MCF 10A (cell line): ENCODE measurements around the gene AQP3. TPM values are rescaled to one million over a fixed set of nuclear protein-coding genes. Genes with fewer than 3 reads are reported as not detected.
A peak's percentile ranks its signal among the peaks of the same experiment; 100 is the strongest.

ENCODE experiments used
- BruUV-seq: library from RNA; stranded (reverse); fragments of 400-500 nt; replicated peaks from 2 replicates; lab custom pipeline; 2021; lab: Mats Ljungman, UMichigan
- CTCF ChIA-PET: fragments of 300-600 bp; sonication (Branson Sonifier 250); formaldehyde crosslinking; extraction: SDS; loops from one replicate; lab custom pipeline; 2021; ENCODE audit warnings: antibody characterized with exemption, inconsistent platforms; lab: Yijun Ruan, JAX
- POLR2A ChIA-PET: fragments of 300-600, 350-650 bp; sonication (Branson Sonifier 250); formaldehyde crosslinking; extraction: SDS; loops from one replicate; lab custom pipeline; 2020; ENCODE audit warnings: antibody characterized with exemption, inconsistent platforms; lab: Yijun Ruan, JAX
- DNase-seq: peaks from one replicate; pipeline ENCODE4 v3.0.0-alpha.2; 2018; ENCODE audit not compliant: unreplicated experiment
- H3K27ac Mint-ChIP-seq: one replicate; pipeline ENCODE4 v1.8.0; 2022; ENCODE audit warnings: mild to moderate bottlenecking, low read depth, mixed read lengths; ENCODE audit not compliant: unreplicated experiment
- H3K27me3 Mint-ChIP-seq: one replicate; pipeline ENCODE4 v1.8.0; 2022; ENCODE audit warnings: mixed read lengths; ENCODE audit not compliant: insufficient read depth, unreplicated experiment
- H3K36me3 Mint-ChIP-seq: one replicate; pipeline ENCODE4 v1.8.0; 2022; ENCODE audit warnings: mild to moderate bottlenecking, moderate library complexity, mixed read lengths; ENCODE audit not compliant: insufficient read depth, unreplicated experiment
- H3K4me1 Mint-ChIP-seq: one replicate; pipeline ENCODE4 v1.8.0; 2022; ENCODE audit warnings: mixed read lengths; ENCODE audit not compliant: insufficient read depth, unreplicated experiment
- H3K4me3 Mint-ChIP-seq: one replicate; pipeline ENCODE4 v1.8.0; 2022; ENCODE audit warnings: mild to moderate bottlenecking, moderate library complexity, mixed read lengths; ENCODE audit not compliant: unreplicated experiment
- H3K9me3 Mint-ChIP-seq: one replicate; pipeline ENCODE4 v1.8.0; 2022; ENCODE audit warnings: mixed read lengths; ENCODE audit not compliant: unreplicated experiment
- intact Hi-C: fragments of 100-400 bp; cut with micrococcal nuclease; formaldehyde crosslinking; loops from 2 replicates; pipeline ENCODE4 v1.14.1; 2022
- total RNA-seq: library from RNA; stranded (reverse); gene quantifications from 2 replicates; pipeline ENCODE4 v1.2.3, GENCODE V29; 2022
- TF ChIP-seq, protein P1 (sequence below): fragments of 200-600 bp; IDR thresholded peaks from one replicate; pipeline ENCODE4 v1.8.0; 2022; ENCODE audit warnings: antibody characterized with exemption, mild to moderate bottlenecking; ENCODE audit not compliant: unreplicated experiment

The AQP3 gene
- total RNA-seq, 1 experiment from 2014 or later, result 0.89 TPM

DNA sequence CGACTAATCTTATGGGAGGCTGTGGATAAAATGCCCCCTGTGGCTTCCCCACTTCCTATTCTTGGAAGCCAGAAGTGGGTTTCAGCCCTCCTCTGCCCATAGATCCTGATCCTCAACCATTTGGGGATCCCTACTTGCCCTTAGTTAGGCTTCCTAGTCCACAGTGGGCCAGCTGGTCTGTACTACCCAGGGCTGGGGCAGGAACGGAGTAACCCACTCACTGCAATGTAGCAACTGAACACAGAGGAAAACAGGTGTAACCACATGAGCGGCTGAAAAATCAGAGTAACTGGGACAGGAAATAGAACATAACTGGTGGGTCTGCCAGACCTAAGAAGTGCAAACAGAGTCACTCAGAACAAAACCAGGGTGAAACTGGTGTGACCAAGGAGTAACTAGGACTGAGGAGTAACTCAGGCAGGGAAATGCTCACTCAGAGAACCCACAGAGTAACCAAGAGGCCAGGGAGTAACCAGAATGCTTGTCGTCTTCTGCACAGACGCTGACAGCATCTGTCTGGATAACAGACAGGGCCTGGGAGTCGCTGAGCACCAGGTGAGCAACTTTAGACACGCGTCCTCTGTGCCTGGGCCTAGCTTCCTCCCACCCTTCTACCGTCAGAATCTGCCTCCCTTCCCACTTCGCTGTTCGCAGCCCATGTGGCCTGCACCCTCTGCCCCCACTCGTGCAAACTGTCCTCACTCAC lies 1.0 kb downstream of the AQP3 start:
- peak overlapping the region; percentile 67 for H3K4me3 Mint-ChIP-seq
- H3K36me3 Mint-ChIP-seq, result peaks cover 6% of the 10 kb centered on the region
- BruUV-seq, result no TSS peak
- peak overlapping the region; percentile 47 for H3K27ac Mint-ChIP-seq
- DNase-seq, result no peak
- intact Hi-C loops, result no loop called here
- TF ChIP-seq, protein P1, sequence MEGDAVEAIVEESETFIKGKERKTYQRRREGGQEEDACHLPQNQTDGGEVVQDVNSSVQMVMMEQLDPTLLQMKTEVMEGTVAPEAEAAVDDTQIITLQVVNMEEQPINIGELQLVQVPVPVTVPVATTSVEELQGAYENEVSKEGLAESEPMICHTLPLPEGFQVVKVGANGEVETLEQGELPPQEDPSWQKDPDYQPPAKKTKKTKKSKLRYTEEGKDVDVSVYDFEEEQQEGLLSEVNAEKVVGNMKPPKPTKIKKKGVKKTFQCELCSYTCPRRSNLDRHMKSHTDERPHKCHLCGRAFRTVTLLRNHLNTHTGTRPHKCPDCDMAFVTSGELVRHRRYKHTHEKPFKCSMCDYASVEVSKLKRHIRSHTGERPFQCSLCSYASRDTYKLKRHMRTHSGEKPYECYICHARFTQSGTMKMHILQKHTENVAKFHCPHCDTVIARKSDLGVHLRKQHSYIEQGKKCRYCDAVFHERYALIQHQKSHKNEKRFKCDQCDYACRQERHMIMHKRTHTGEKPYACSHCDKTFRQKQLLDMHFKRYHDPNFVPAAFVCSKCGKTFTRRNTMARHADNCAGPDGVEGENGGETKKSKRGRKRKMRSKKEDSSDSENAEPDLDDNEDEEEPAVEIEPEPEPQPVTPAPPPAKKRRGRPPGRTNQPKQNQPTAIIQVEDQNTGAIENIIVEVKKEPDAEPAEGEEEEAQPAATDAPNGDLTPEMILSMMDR, result no peak
- ChIA-PET CTCF (interaction anchor here (1.2 to 2.7 kb wide), 4 partner anchors 16 to 72 kb away, joined by 3 to 14 read pairs (median 8); no protein-coding TSS in a partner anchor), POLR2A (interaction anchor here (1.6 kb wide), 1 partner anchor 39 kb away, joined by 4 read pairs; no protein-coding TSS in a partner anchor)
- H3K4me1 Mint-ChIP-seq, result peaks cover 42% of the 10 kb centered on the region
- no peaks in the 10 kb centered on the region for H3K9me3 Mint-ChIP-seq
- H3K27me3 Mint-ChIP-seq, result no peaks in the 10 kb centered on the region

DNA sequence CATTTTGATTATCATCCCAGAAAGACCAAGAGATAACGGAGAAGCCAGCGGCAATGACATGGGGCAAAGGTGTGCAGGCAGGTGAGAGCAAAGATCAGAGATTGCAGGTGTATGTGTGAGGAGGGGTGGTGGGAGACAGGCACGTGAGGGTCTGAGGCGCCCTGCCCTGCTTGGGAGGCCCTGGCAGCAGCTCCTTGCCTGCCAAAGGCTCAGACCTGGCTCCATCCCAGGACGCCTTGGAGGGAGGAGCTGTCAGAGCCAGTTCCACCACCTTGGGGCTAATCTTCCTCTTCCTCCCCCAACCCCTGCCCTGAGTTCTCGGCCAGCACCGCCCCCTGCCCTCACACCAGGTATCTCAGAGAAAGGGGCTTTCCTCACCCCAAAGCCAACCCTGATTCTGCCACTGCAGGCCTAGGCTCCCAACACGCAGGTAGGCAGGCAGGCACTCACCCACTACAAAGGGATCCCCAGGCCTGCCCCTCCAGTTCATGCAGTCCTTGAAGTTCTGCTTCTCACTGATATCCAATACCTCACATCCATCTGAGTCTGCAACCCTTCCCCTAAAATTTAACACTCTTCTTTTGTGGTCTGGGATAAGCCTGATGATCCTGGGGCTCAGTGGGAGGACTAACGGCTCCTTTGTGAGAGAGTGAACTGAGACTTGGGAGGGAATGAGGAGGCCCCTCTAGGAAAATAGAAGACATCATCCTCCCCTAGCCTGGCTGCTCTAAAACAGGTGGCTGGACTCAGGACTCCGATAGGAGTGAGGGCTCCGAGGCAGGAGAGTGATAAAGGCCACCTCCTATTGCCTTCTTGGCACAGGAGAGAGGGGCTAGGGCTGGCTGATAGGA lies 1.8 kb downstream of the AQP3 start:
- H3K36me3 Mint-ChIP-seq, result no peaks in the 10 kb centered on the region
- POLR2A ChIA-PET, result interaction anchor here (0.6 to 1.0 kb wide), 2 partner anchors 19 to 28 kb away, joined by 3 to 6 read pairs; partner anchors contain the start of gene NOL6
- no peaks in the 10 kb centered on the region for H3K27me3 Mint-ChIP-seq
- H3K4me1 Mint-ChIP-seq, result peaks cover 42% of the 10 kb centered on the region
- BruUV-seq, result no TSS peak
- H3K9me3 Mint-ChIP-seq, result no peaks in the 10 kb centered on the region
- peak; percentile 58 for DNase-seq
- no peak overlapping the region for H3K27ac Mint-ChIP-seq
- CTCF ChIA-PET, result interaction anchor here (0.7 to 1.4 kb wide), 3 partner anchors 35 to 71 kb away, joined by 3 to 5 read pairs (median 3); no protein-coding TSS in a partner anchor
- TF ChIP-seq, protein P1, result no peak
- intact Hi-C loops, result no loop called here
- peak overlapping the region; percentile 67 for H3K4me3 Mint-ChIP-seq

DNA sequence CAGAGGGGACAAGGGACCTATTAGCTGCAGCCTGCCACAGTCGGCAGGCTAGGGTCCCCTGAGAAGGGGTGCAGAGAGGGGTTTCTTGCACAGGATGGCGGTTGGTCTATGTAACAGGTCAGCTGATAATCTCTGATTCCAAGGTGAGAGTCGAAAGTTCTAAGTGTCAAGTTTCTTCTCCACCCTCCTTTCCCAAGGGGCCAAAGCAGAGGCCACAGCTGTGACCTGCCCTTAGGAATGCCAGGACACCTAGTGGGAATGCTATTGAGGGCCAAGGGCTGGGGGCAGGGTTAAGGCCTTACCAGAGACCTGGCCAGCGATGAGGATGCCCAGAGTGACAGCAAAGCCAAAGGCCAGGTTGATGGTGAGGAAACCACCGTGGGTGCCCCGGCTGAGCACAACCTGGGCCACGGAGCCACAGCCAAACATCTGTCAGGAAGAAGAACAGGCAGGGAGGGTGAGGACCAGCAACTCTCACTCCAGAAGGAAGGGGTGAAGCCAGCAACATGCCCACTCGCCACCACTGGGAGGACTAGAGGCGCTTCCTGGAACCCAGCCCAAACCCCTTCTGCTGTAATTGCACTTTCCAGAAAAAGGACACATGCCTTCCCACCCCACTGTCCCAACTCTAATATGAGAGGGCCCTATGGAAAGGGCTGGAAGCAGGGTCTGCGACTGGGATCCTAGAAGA lies 3.8 kb downstream of the AQP3 start:
- DNase-seq, result no peak
- peaks cover 55% of the 10 kb centered on the region for H3K4me1 Mint-ChIP-seq
- BruUV-seq, result no TSS peak
- ChIA-PET CTCF (interaction anchor here (0.7 to 1.4 kb wide), 5 partner anchors 9 to 40 kb away, joined by 3 to 5 read pairs (median 5); no protein-coding TSS in a partner anchor), POLR2A (interaction anchor here (1.0 kb wide), 1 partner anchor 26 kb away, joined by 3 read pairs; no protein-coding TSS in a partner anchor)
- no peak overlapping the region for H3K4me3 Mint-ChIP-seq
- TF ChIP-seq, protein P1, result no peak
- no peaks in the 10 kb centered on the region for H3K27me3 Mint-ChIP-seq
- H3K27ac Mint-ChIP-seq, result no peak overlapping the region
- no peaks in the 10 kb centered on the region for H3K9me3 Mint-ChIP-seq
- no peaks in the 10 kb centered on the region for H3K36me3 Mint-ChIP-seq
- intact Hi-C loops, result no loop called here
